ENCODE data around the gene DCC.

DCC gene

GRCh38 chr18:52657043-52657805, 317.2 kb downstream of the DCC start:
- no peak for TF ChIP-seq Cebpa-rat (IDR thresholded peaks at IDR 0.05)
- no peak overlapping the region for H3K27ac ChIP-seq
- no peaks in the 10 kb centered on the region for H4K20me1 ChIP-seq
- no peak overlapping the region for H3K4me3 ChIP-seq
- no peak overlapping the region for H3K4me2 ChIP-seq
- H3K36me3 ChIP-seq = no peaks in the 10 kb centered on the region
- no peaks in the 10 kb centered on the region for H3K9me3 ChIP-seq
- no peak overlapping the region for H3K9ac ChIP-seq
- no peaks in the 10 kb centered on the region for H3K4me1 ChIP-seq
- no peaks in the 10 kb centered on the region for H3K27me3 ChIP-seq

DNA sequence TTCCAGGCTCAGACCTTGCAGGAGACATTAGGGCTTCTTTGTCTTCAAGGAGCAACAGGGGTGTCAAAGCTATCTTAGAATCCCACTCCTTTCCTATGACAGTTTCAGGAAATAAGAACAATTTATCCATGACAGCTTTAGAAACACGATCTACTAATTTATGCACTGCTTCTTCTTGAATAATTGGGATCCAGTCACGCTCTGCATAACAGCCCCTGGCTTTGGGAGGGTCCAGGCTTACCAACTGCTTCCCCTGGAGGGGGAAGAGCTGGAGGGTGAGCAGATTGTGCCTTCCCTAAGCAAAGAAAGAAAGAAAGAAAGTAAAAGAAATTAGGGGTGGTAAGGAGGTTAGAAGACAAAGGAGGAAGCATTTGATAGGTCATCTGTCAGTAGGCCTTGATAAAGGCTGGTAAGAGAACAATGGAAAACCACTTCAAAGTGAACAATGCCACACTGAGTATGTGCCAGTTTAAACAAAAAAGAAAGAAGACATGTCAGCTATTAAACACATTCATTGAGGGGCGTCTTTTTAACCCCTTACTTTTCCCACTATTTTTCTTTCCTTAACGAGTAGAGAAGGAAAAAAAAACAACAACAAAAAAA, 327.6 kb downstream of the DCC start:
- no peak for TF ChIP-seq Cebpa-rat (IDR thresholded peaks at IDR 0.05)

DNA sequence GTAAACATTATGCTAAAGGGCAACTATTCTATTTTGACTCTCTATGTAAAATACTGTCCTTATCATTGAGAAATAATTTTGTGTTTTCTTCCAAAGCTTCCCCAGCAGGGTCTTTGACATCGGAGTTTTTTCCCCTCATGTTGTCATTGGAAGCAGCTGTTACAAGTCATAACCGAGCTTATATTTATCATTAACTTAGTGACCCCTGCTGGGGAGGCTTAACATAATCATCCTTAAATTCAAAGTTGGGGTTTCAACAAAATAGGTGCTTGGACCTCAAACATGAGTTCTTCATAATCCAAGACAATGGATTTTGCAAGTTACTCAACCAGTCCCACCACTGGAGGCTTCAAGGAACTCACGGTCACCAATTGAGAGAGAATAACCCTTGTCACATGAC, 330.9 kb downstream of the DCC start:
- H3K4me1 ChIP-seq = peaks cover 30% of the 10 kb centered on the region
- no peaks in the 10 kb centered on the region for H3K27me3 ChIP-seq
- H4K20me1 ChIP-seq = no peaks in the 10 kb centered on the region
- no peak overlapping the region for H3K9ac ChIP-seq
- H3K4me2 ChIP-seq = no peak overlapping the region
- H3K9me3 ChIP-seq = no peaks in the 10 kb centered on the region; the same call in 1 of the 2 replicates
- no peak for TF ChIP-seq Cebpa-rat (IDR thresholded peaks at IDR 0.05)
- no peaks in the 10 kb centered on the region for H3K36me3 ChIP-seq
- no peak overlapping the region for H3K4me3 ChIP-seq
- no peak overlapping the region for H3K27ac ChIP-seq

More for the DNA sequence above, 327.6 kb downstream of the DCC start:
- no peaks in the 10 kb centered on the region for H3K27me3 ChIP-seq
- H3K4me1 ChIP-seq = peaks cover 30% of the 10 kb centered on the region
- H3K36me3 ChIP-seq = no peaks in the 10 kb centered on the region
- H3K9ac ChIP-seq = no peak overlapping the region
- H3K4me2 ChIP-seq = peak overlapping the region; percentile 54
- no peak overlapping the region for H3K27ac ChIP-seq
- no peaks in the 10 kb centered on the region; the same call in 1 of the 2 replicates for H3K9me3 ChIP-seq
- H4K20me1 ChIP-seq = no peaks in the 10 kb centered on the region
- H3K4me3 ChIP-seq = no peak overlapping the region

DNA sequence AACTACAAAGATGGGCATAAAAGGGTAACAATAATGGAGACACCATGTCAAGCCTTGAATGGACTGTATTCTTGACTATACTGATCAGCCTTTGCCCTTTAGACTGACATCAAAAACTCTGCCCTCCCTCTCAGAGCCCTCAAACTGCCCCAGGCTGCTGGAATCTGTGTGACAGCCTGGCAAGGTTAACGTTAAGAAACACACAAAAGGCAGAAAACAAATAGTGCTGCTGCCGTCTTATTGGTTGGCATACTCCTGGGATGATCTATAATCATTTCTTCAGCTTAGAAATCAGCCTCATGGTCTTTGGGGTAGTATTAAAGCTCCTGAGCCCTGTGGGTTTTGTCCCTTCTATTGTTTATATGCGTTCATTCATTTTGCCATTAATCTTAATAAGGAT, 338.0 kb downstream of the DCC start:
- Histone ChIP-seq H3K27me3 (no peaks in the 10 kb centered on the region), H3K4me1 (peaks cover 8% of the 10 kb centered on the region; the same call in 1 of the 2 replicates), H3K4me2 (peak overlapping the region; percentile 1; the same call in 1 of the 2 replicates), H3K9me3 (no peaks in the 10 kb centered on the region), H3K36me3 (no peaks in the 10 kb centered on the region), H3K9ac (no peak overlapping the region), H3K27ac (no peak overlapping the region), H3K4me3 (no peak overlapping the region), H4K20me1 (no peaks in the 10 kb centered on the region)
- TF ChIP-seq Cebpa-rat (IDR thresholded peaks at IDR 0.05) = no peak

DNA sequence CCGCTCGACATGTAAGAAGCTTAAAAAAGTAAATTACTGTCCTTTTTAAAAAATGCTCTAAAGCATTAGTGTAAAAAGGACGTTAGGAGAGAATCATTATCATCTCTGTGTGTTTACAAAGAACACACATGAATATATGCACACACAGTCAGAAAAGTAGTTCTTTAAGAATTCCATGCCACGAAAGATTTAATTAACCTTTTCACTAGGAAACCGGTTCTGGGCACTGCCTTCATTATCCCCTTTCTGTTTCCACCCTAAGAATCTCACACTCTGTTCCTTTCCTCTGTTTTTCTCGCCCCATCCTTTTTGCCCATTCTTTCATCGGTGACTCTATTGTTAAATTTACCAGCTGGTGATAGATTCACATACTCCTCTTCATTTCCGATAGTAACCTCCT, 338.6 kb downstream of the DCC start:
- no peak for TF ChIP-seq Cebpa-rat (IDR thresholded peaks at IDR 0.05)
- H3K27ac ChIP-seq = no peak overlapping the region
- no peak overlapping the region for H3K4me2 ChIP-seq
- no peaks in the 10 kb centered on the region for H3K9me3 ChIP-seq
- peaks cover 8% of the 10 kb centered on the region; the same call in 1 of the 2 replicates for H3K4me1 ChIP-seq
- H3K27me3 ChIP-seq = no peaks in the 10 kb centered on the region
- H4K20me1 ChIP-seq = no peaks in the 10 kb centered on the region
- no peak overlapping the region for H3K9ac ChIP-seq
- no peaks in the 10 kb centered on the region for H3K36me3 ChIP-seq
- no peak overlapping the region for H3K4me3 ChIP-seq

GRCh38 chr18:52679354-52679753, 339.4 kb downstream of the DCC start:
- TF ChIP-seq Cebpa-rat (IDR thresholded peaks at IDR 0.05) = no peak
- Histone ChIP-seq H3K9ac (no peak overlapping the region), H3K36me3 (no peaks in the 10 kb centered on the region), H3K4me1 (peaks cover 8% of the 10 kb centered on the region; the same call in 1 of the 2 replicates), H3K4me2 (no peak overlapping the region), H3K27me3 (no peaks in the 10 kb centered on the region), H3K4me3 (no peak overlapping the region), H4K20me1 (no peaks in the 10 kb centered on the region), H3K9me3 (no peaks in the 10 kb centered on the region), H3K27ac (no peak overlapping the region)

- no peaks in the 10 kb centered on the region for H3K27me3 ChIP-seq
- peaks cover 8% of the 10 kb centered on the region; the same call in 1 of the 2 replicates for H3K4me1 ChIP-seq
- H3K9ac ChIP-seq = no peak overlapping the region
- H3K27ac ChIP-seq = no peak overlapping the region
- H3K9me3 ChIP-seq = no peaks in the 10 kb centered on the region
- H3K36me3 ChIP-seq = no peaks in the 10 kb centered on the region
- no peak overlapping the region for H3K4me2 ChIP-seq
- H4K20me1 ChIP-seq = no peaks in the 10 kb centered on the region
- no peak for TF ChIP-seq Cebpa-rat (IDR thresholded peaks at IDR 0.05)
- no peak overlapping the region for H3K4me3 ChIP-seq
Measured at GRCh38 chr18:52682260-52682659, 342.3 kb downstream of the DCC start.

- TF ChIP-seq Cebpa-rat (IDR thresholded peaks at IDR 0.05) = no peak
- no peaks in the 10 kb centered on the region for H4K20me1 ChIP-seq
- H3K9ac ChIP-seq = no peak overlapping the region
- H3K4me1 ChIP-seq = no peaks in the 10 kb centered on the region
- no peaks in the 10 kb centered on the region for H3K36me3 ChIP-seq
- no peaks in the 10 kb centered on the region for H3K27me3 ChIP-seq
- no peak overlapping the region for H3K4me2 ChIP-seq
- no peak overlapping the region for H3K27ac ChIP-seq
- no peak overlapping the region for H3K4me3 ChIP-seq
- no peaks in the 10 kb centered on the region for H3K9me3 ChIP-seq
Measured at GRCh38 chr18:52685316-52685715, 345.3 kb downstream of the DCC start.

GRCh38 chr18:52691841-52692240, 351.8 kb downstream of the DCC start:
- no peaks in the 10 kb centered on the region for H3K4me1 ChIP-seq
- H3K27ac ChIP-seq = no peak overlapping the region
- no peaks in the 10 kb centered on the region for H3K27me3 ChIP-seq
- no peaks in the 10 kb centered on the region for H3K36me3 ChIP-seq
- no peak overlapping the region for H3K9ac ChIP-seq
- no peaks in the 10 kb centered on the region for H3K9me3 ChIP-seq
- no peaks in the 10 kb centered on the region for H4K20me1 ChIP-seq
- TF ChIP-seq Cebpa-rat (IDR thresholded peaks at IDR 0.05) = no peak
- H3K4me2 ChIP-seq = no peak overlapping the region
- no peak overlapping the region for H3K4me3 ChIP-seq

GRCh38 chr18:52694804-52695203, 354.8 kb downstream of the DCC start:
- Histone ChIP-seq H3K9ac (no peak overlapping the region), H3K4me1 (no peaks in the 10 kb centered on the region)

More at GRCh38 chr18:52694804-52695203, 354.8 kb downstream of the DCC start:
- H3K9me3 ChIP-seq = no peaks in the 10 kb centered on the region
- no peaks in the 10 kb centered on the region for H3K27me3 ChIP-seq
- H4K20me1 ChIP-seq = no peaks in the 10 kb centered on the region
- no peaks in the 10 kb centered on the region for H3K36me3 ChIP-seq
- H3K27ac ChIP-seq = no peak overlapping the region
- no peak overlapping the region for H3K4me3 ChIP-seq
- H3K4me2 ChIP-seq = no peak overlapping the region
- TF ChIP-seq Cebpa-rat (IDR thresholded peaks at IDR 0.05) = no peak

Data from BLaER1 (cell line).